Neural progenitor cell (in vitro differentiated cells): Measurements from ENCODE around the gene MRPS33. TPM values are rescaled to one million over a fixed set of nuclear protein-coding genes. Genes with fewer than 3 reads are reported as not detected.

ENCODE experiments used
- DNase-seq: peaks from one replicate; pipeline ENCODE4 v3.0.0-alpha.2; 2016; ENCODE audit warnings: low spot score
- H2AFZ ChIP-seq: fragments of 200-600 bp; sonication (generic); replicated peaks from 2 replicates; pipeline ENCODE4 v1.6.1; 2016; ENCODE audit warnings: antibody characterized with exemption
- H3F3A ChIP-seq: fragments of 200-600 bp; sonication (generic); 2 replicates; pipeline ENCODE4 v1.6.1; 2016; ENCODE audit warnings: antibody characterized with exemption, low read depth
- H3K27ac ChIP-seq: fragments of 200-600 bp; sonication (generic); 2 replicates; pipeline ENCODE4 v1.5.1; 2016; ENCODE audit warnings: mild to moderate bottlenecking
- H3K27me3 ChIP-seq: fragments of 200-600 bp; sonication (generic); 2 replicates; pipeline ENCODE4 v1.6.1; 2016; ENCODE audit warnings: mild to moderate bottlenecking, moderate library complexity
- H3K36me3 ChIP-seq: fragments of 200-600 bp; sonication (generic); 2 replicates; pipeline ENCODE4 v1.5.1; 2016
- H3K4me1 ChIP-seq: fragments of 200-600 bp; sonication (generic); 2 replicates; pipeline ENCODE4 v1.6.1; 2016; ENCODE audit warnings: mixed run types
- H3K4me2 ChIP-seq: fragments of 200-600 bp; sonication (generic); 2 replicates; pipeline ENCODE4 v1.6.1; 2016
- H3K4me3 ChIP-seq: fragments of 200-600 bp; sonication (generic); 2 replicates; pipeline ENCODE4 v1.5.1; 2016
- H3K79me2 ChIP-seq: fragments of 200-600 bp; sonication (generic); 2 replicates; pipeline ENCODE4 v1.6.1; 2016; ENCODE audit warnings: low read depth
- H3K9ac ChIP-seq: fragments of 200-600 bp; sonication (generic); 2 replicates; pipeline ENCODE4 v1.6.1; 2016
- H3K9me3 ChIP-seq: fragments of 200-600 bp; sonication (generic); 2 replicates; pipeline ENCODE4 v1.5.1; 2016; ENCODE audit warnings: low read depth
- H4K20me1 ChIP-seq: fragments of 200-600 bp; sonication (generic); 2 replicates; pipeline ENCODE4 v1.6.1; 2016; ENCODE audit warnings: low read depth
- H3K27ac Mint-ChIP-seq: 3 replicates; pipeline ENCODE4 v1.8.0; 2021; ENCODE audit warnings: mixed read lengths
- H3K27me3 Mint-ChIP-seq: 2 replicates; pipeline ENCODE4 v1.8.0; 2022; ENCODE audit warnings: low read depth, mild to moderate bottlenecking, inconsistent platforms, moderate library complexity, mixed read lengths; ENCODE audit not compliant: insufficient read depth
- H3K36me3 Mint-ChIP-seq: 3 replicates; pipeline ENCODE4 v1.8.0; 2021; ENCODE audit warnings: mixed read lengths
- H3K4me1 Mint-ChIP-seq: 3 replicates; pipeline ENCODE4 v1.8.0; 2021; ENCODE audit warnings: mixed read lengths
- H3K4me3 Mint-ChIP-seq: 3 replicates; pipeline ENCODE4 v1.8.0; 2021; ENCODE audit warnings: mild to moderate bottlenecking, moderate library complexity, mixed read lengths
- H3K9me3 Mint-ChIP-seq: 3 replicates; pipeline ENCODE4 v1.8.0; 2020; ENCODE audit warnings: mixed read lengths
- EZH2 ChIP-seq: fragments of 200-600 bp; sonication (generic); IDR thresholded peaks from 2 replicates; pipeline ENCODE4 v1.6.1; 2017; ENCODE audit warnings: antibody characterized with exemption, mild to moderate bottlenecking, moderate library complexity
- EZH2phosphoT487 ChIP-seq: fragments of 200-600 bp; sonication (generic); IDR thresholded peaks from 2 replicates; pipeline ENCODE4 v1.6.1; 2017; ENCODE audit warnings: antibody characterized with exemption
- total RNA-seq: library from RNA; depleted of rRNA; stranded (reverse); fragments of >200 nt; gene quantifications from 2 replicates; pipeline ENCODE4 v1.2.3, GENCODE V29; 2015; ENCODE audit warnings: low replicate concordance
- TF ChIP-seq, protein P1 (sequence below): fragments of 200-600 bp; sonication (generic); IDR thresholded peaks from 2 replicates; pipeline ENCODE4 v1.5.1; 2017; ENCODE audit warnings: antibody characterized with exemption, mild to moderate bottlenecking

The MRPS33 gene
- total RNA-seq, 1 donor from 2014 or later: 25.0 TPM

DNA sequence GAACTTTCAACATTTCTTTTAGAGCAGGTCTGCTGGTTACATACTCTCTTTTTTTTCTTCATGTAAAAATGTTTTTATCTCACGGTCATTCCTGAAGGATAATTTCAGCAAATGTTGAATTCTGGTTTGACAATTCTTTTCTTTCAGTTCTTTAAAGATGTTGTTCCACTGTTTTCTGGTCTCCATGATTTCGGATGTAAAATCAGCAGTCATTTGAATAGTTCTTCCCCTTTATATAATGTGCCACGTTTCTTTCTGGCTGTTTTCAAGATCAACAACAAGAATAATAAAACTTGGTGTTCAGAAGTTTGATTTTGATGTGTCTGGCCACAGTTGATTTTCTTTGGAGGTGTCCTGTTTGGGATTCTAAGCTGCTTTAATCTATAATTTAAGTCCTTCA is 14.0 kb upstream of the MRPS33 start:
- Histone ChIP-seq H2AFZ (no peak overlapping the region), H3K4me1 (no peaks in the 10 kb centered on the region), H3K79me2 (no peaks in the 10 kb centered on the region), H4K20me1 (no peaks in the 10 kb centered on the region), H3K27ac (no peak overlapping the region), H3K9me3 (peaks cover 12% of the 10 kb centered on the region), H3F3A (no peaks in the 10 kb centered on the region), H3K9ac (no peak overlapping the region), H3K27me3 (no peaks in the 10 kb centered on the region), H3K36me3 (no peaks in the 10 kb centered on the region), H3K4me2 (no peak overlapping the region), H3K4me3 (no peak overlapping the region)
- no peak for DNase-seq
- TF ChIP-seq EZH2phosphoT487: no peak
- TF ChIP-seq EZH2: no peak
- TF ChIP-seq, protein P1, sequence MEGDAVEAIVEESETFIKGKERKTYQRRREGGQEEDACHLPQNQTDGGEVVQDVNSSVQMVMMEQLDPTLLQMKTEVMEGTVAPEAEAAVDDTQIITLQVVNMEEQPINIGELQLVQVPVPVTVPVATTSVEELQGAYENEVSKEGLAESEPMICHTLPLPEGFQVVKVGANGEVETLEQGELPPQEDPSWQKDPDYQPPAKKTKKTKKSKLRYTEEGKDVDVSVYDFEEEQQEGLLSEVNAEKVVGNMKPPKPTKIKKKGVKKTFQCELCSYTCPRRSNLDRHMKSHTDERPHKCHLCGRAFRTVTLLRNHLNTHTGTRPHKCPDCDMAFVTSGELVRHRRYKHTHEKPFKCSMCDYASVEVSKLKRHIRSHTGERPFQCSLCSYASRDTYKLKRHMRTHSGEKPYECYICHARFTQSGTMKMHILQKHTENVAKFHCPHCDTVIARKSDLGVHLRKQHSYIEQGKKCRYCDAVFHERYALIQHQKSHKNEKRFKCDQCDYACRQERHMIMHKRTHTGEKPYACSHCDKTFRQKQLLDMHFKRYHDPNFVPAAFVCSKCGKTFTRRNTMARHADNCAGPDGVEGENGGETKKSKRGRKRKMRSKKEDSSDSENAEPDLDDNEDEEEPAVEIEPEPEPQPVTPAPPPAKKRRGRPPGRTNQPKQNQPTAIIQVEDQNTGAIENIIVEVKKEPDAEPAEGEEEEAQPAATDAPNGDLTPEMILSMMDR: no peak
- no peak overlapping the region for H3K27ac Mint-ChIP-seq
- peaks cover under 1% of the 10 kb centered on the region for H3K27me3 Mint-ChIP-seq
- peaks cover 5% of the 10 kb centered on the region for H3K4me1 Mint-ChIP-seq
- no peak overlapping the region for H3K4me3 Mint-ChIP-seq
- H3K36me3 Mint-ChIP-seq: peaks cover 3% of the 10 kb centered on the region
- H3K9me3 Mint-ChIP-seq: peaks cover 44% of the 10 kb centered on the region

GRCh38 chr7:141027043-141027442 is 12.3 kb upstream of the MRPS33 start:
- Mint-ChIP-seq H3K4me1 (peaks cover under 1% of the 10 kb centered on the region), H3K9me3 (peaks cover 41% of the 10 kb centered on the region), H3K27me3 (peaks cover 6% of the 10 kb centered on the region), H3K27ac (no peak overlapping the region), H3K36me3 (no peaks in the 10 kb centered on the region), H3K4me3 (no peak overlapping the region)
- peaks cover 13% of the 10 kb centered on the region for H3K9me3 ChIP-seq
- H3K79me2 ChIP-seq: no peaks in the 10 kb centered on the region
- H3K4me2 ChIP-seq: no peak overlapping the region
- H3K9ac ChIP-seq: no peak overlapping the region
- H4K20me1 ChIP-seq: no peaks in the 10 kb centered on the region
- no peaks in the 10 kb centered on the region for H3K4me1 ChIP-seq
- no peak overlapping the region for H3K27ac ChIP-seq
- H2AFZ ChIP-seq: no peak overlapping the region
- no peaks in the 10 kb centered on the region for H3K27me3 ChIP-seq
- no peak for TF ChIP-seq EZH2phosphoT487
- TF ChIP-seq EZH2: no peak
- TF ChIP-seq, protein P1: no peak
- no peak for DNase-seq
- H3K36me3 ChIP-seq: no peaks in the 10 kb centered on the region
- H3K4me3 ChIP-seq: no peak overlapping the region
- H3F3A ChIP-seq: no peaks in the 10 kb centered on the region

DNA sequence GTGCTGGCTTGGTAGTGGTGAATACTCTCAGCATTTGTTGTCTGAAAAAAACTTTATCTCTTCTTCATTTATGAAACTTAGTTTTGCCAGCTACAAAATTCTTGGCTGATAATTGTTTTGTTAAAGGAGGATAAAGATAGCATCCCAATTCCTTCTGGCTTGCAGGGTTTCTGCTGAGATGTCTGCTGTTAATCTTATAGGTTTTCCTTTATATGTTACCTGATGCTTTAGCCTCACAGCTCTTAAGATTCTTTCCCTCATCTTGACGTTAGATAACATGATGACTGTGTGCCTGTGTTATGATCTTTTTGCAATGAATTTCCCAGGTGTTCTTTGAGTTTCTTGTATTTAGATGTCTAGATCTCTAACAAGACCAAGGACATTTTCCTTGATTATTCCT is 9.9 kb upstream of the MRPS33 start:
- H3K4me3 ChIP-seq: no peak overlapping the region
- peaks cover 13% of the 10 kb centered on the region for H3K9me3 ChIP-seq
- H3K79me2 ChIP-seq: no peaks in the 10 kb centered on the region
- DNase-seq: no peak
- Mint-ChIP-seq H3K27me3 (peaks cover 6% of the 10 kb centered on the region), H3K4me1 (no peaks in the 10 kb centered on the region), H3K36me3 (no peaks in the 10 kb centered on the region), H3K27ac (no peak overlapping the region), H3K9me3 (peaks cover 38% of the 10 kb centered on the region), H3K4me3 (no peak overlapping the region)
- no peaks in the 10 kb centered on the region for H3K4me1 ChIP-seq
- H3K9ac ChIP-seq: no peak overlapping the region
- no peak overlapping the region for H2AFZ ChIP-seq
- H3K27me3 ChIP-seq: no peaks in the 10 kb centered on the region
- no peaks in the 10 kb centered on the region for H3F3A ChIP-seq
- no peak overlapping the region for H3K27ac ChIP-seq
- no peak overlapping the region for H3K4me2 ChIP-seq
- H4K20me1 ChIP-seq: no peaks in the 10 kb centered on the region
- no peak for TF ChIP-seq EZH2phosphoT487
- no peaks in the 10 kb centered on the region for H3K36me3 ChIP-seq

DNA sequence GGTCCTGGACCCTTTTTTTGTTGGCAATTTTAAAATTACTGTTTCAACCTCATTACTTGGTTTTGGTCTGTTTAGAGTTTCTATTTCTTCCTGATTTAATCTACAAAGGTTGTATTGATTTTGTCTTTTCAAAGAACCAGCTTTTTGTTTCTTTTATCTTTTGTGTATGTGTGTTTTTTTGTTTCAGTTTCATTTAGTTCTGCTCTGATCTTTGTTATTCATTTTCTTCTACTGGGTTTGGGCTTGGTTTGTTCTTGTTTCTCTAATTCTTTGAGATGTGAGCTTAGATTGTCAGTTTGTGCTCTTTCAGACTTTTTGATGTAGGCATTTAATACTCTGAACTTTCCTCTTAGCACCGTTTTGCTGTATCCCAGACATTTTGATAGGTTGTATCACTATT is 8.5 kb upstream of the MRPS33 start:
- H3K4me3 Mint-ChIP-seq: no peak overlapping the region
- no peak overlapping the region for H3K9ac ChIP-seq
- TF ChIP-seq EZH2: no peak
- no peak for TF ChIP-seq EZH2phosphoT487
- TF ChIP-seq, protein P1: no peak
- no peaks in the 10 kb centered on the region for H3K4me1 Mint-ChIP-seq
- no peaks in the 10 kb centered on the region for H4K20me1 ChIP-seq
- H3K4me2 ChIP-seq: no peak overlapping the region
- peaks cover 13% of the 10 kb centered on the region for H3K27me3 ChIP-seq
- H2AFZ ChIP-seq: no peak overlapping the region
- no peaks in the 10 kb centered on the region for H3K36me3 Mint-ChIP-seq
- peaks cover 9% of the 10 kb centered on the region for H3K9me3 ChIP-seq
- no peak overlapping the region for H3K27ac Mint-ChIP-seq
- no peaks in the 10 kb centered on the region for H3K79me2 ChIP-seq
- no peak overlapping the region for H3K4me3 ChIP-seq
- DNase-seq: no peak
- no peaks in the 10 kb centered on the region for H3K36me3 ChIP-seq
- H3K27ac ChIP-seq: no peak overlapping the region
- H3K27me3 Mint-ChIP-seq: peaks cover 6% of the 10 kb centered on the region
- peaks cover 29% of the 10 kb centered on the region for H3K9me3 Mint-ChIP-seq
- no peaks in the 10 kb centered on the region for H3K4me1 ChIP-seq
- no peaks in the 10 kb centered on the region for H3F3A ChIP-seq
